Globus pallidus (tissue), 1 donor: ENCODE measurements around the gene BANP.
"Not testable (repeated sequence)": the region's sequence is repeated elsewhere in the genome, so short reads cannot be mapped to it uniquely, and the experiment has no call there.

Experiments used
- DNase-seq: peaks from one replicate; pipeline ENCODE4 v3.0.0-alpha.2; 2015; ENCODE audit warnings: low spot score

BANP gene

DNA sequence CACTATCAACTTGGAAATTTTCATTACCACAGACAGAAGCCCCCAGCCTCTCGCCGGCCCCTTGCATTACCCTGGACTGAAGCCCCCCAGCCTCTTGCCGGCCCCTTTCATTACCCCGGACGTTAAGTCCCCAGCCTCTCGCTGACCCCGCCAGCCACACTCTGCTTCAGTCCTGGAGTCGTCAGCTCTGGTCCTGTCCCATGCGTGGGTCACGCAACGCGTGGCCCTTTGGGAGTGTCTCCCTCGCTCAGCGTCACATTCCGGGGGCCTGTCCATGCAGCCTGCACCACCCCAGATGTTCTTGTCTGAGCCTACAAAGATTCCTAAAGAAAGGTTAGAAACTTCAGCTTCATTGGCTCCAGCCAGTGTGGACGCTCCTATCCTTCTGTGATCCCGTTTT, 153.1 kb downstream of the BANP start:
- not testable (repeated sequence) for DNase-seq

DNA sequence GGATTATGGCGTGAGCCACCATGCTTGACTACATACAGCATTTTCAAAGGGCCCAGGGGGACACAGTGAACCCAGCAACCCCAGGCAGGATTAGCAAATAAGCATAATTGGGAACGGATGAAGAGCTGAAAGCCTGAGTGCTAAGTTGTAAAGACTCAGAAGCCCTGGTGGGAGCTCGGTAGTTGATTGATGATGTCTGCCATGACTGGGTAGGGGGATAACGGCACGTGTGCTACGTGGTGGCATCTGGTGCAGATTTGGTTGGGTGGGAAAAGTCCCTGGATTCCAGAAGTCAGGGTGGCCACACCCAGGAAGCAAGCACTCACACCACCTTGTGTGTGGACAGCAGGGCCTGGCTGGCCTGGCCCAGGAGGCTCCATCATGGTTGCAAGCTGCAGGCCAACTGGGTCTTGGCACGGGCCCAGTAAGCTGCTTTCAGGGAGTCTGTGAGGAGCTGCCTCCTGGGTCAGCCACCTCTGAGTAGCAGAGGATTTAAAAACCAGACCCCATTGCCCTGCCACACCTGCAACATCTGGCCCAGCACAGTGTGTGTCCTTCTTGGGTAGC, 154.4 kb downstream of the BANP start:
- DNase-seq, result not testable (repeated sequence)

DNA sequence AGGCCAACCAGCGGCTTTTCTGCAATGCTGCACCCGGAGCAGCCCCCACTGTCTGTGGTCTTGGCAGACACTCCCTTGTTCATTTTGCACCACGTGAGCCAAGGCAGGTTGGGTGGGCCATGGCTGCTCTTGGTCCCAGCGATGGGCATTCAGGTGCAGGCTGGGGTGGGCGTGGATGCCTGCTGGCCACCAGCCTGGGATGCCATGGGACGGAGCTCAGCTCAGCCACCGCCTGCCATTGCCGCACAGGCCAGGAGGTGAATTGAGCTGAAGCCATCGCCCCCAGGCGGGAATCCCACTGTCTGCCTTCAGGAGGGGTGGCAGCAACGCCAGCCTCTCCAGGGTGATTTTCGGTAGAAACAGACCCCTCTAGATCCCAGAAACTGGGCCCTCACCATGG, 155.3 kb downstream of the BANP start:
- not testable (repeated sequence) for DNase-seq

- no peak for DNase-seq
Observed at GRCh38 chr16:88108762-88109161, 157.5 kb downstream of the BANP start.

GRCh38 chr16:88109726-88110621, 158.7 kb downstream of the BANP start:
- DNase-seq, result not testable (repeated sequence)

- not testable (repeated sequence) for DNase-seq
Observed at GRCh38 chr16:88110875-88111494, 159.8 kb downstream of the BANP start.

DNA sequence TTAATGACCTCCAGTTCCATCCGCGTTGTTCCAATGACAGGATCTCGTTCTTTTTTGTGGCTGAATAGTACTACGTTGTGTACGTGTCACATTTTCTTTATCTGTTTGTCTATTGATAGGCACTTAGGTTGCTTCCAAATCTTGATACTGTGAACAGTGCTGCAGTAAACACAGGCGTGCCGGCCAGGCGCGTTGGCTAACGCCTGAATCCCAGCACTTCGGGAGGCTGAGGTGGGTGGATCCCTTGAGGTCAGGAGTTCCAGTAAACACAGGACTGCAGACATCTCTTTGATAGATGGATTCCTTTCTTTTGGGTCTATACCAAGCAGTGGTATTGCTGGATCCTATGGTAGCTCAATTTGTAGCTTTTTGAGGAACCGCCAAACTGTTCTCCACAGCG, 160.7 kb downstream of the BANP start:
- DNase-seq, result not testable (repeated sequence)

DNA sequence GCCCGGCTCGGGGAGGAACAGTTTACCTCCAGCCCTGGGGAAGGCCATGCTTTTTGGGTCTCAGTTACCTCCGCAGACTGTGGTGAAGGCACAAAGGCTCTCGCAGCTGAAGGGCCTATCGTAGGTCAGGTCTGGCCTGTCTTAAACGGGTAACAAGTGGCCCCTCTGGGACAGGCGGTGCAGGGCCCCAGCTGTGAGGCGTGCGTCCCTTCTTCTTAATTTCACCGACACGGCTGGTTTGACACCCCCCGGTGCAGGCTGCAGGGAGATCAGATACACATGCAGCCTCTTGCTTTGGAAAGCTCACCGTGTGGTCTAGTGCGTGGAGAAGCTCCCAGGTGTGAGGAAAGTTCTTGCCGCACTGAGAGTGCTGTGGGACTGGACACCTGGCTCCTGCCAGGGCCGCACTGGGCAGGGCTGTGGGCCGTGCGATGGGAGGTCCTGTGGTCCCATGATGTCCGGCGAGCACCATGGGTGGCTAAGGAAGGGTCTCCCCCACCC, 162.4 kb downstream of the BANP start:
- DNase-seq, result no peak

DNA sequence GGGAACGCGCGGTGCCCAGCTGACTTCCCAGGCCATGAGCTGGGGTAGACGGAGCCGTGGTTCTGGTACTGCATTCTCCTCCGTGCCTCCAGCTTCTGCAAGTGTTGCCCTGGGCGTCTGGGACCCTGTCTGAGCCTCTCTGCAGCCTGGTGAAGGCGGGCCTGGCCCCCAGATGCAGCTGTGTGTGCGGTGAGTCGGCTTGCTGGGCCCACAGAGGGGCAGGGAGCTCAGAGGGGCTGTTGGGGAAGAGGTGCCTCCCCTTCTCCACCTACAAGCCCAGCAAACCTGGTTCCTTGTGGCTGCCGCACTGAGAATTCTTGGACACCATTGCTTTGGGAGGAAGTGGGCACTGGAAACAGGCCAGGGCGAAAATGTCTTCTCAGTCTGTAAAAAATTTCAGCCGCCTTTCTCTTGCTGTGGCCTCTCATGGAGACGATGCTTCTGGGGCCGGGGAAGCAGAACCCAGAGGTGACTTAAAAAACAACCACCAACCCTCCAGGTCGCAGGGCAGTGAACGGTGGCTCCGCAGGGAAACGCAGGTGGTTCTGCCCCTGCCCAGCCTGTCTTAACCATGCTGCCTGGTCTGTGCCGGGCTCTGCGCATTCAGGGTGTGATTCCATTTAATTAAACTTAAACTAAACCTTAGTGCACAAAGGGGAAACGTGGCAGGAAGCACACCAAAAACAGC, 163.5 kb downstream of the BANP start:
- not testable (repeated sequence) for DNase-seq

- DNase-seq, result no peak
Observed at GRCh38 chr16:88116121-88116520, 164.9 kb downstream of the BANP start.

DNA sequence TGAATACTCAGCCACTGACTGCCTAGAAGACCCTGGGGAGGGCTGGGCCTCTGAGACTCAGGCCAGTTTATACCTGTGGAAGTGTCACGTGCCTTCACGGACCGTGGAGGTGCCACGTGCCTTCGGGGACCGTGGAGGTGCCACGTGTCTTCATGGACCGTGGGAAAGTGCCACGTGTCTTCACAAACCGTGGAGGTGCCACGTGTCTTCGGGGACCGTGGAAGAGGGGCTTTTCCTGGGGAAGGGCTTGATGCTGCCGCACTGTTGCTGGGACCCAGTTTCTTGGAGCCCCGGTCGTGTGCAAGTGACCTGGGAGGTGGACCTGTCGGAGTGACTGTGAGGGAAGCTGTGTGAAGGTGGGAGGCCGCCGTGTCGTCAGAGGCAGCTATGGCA, 166.2 kb downstream of the BANP start:
- no peak for DNase-seq

- DNase-seq, result no peak
Observed at GRCh38 chr16:88118376-88118775, 167.1 kb downstream of the BANP start.

GRCh38 chr16:88118852-88119741, 167.9 kb downstream of the BANP start:
- not testable (repeated sequence) for DNase-seq

- not testable (repeated sequence) for DNase-seq
Observed at GRCh38 chr16:88119881-88120751, 168.9 kb downstream of the BANP start.

DNA sequence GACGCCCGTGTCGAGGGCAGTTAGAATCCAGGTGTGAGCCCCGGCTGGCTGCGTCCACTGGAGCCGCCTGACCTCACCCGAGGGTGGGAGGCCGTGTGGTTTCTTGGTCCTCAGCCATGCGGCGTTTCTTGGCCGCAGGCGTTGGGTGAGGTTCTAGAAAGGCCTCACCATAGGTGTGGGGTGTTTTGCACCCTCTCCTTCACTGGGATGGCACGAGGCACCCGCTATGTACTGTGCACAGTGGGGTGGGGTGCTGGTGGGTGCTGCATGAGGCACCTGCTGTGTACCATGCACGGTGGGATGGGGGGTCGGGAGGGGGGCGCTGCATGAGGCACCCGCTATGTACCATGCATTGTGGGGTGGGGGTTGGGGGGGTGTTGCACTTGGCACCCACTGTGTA, 169.6 kb downstream of the BANP start:
- no peak for DNase-seq

GRCh38 chr16:88121391-88121790, 170.2 kb downstream of the BANP start:
- DNase-seq, result not testable (repeated sequence)

DNA sequence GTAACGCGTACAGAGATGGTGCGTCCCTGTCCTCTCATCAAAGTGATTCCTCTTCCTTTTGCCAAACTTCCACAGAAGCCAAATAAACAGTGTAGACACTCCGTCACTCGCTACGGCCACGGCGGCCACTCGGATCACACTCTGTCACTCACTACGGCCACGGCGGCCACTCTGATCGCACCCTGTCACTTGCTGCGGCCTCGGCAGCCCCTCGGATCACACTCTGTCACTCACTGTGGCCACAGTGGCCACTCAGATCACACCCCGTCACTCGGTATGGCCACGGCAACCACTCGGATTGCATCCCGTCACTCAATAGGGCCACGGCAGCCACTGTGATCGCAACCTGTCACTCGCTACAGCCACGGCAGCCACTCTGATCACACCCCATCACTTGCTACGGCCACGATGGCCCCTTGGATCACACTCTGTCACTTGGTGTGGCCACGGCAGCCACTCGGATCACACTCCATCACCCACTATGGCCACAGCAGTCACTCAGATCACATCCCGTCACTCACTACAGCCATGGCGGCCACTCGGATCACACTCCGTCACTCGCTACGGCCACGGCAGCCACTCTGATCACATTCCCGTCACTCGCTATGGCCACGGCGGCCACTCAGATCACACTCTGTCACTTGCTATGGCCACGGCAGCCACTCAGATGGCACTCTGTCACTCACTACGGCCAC, 170.8 kb downstream of the BANP start:
- no peak for DNase-seq
